SK-N-SH treated with all-trans-retinoic acid at 6 μM for 48 hours (cell line): ENCODE data around the gene UBXN6.
A peak's percentile ranks its signal among the peaks of the same experiment; 100 is the strongest.

Experiments used
- ATAC-seq: fragments of 200-7000 bp; cut with Tn5 transposase; 3 replicates; pipeline ENCODE4 v1.9.1; 2020; ENCODE audit warnings: mild to moderate bottlenecking, moderate library complexity
- ARNTL ChIP-seq: fragments of 450-650 bp; formaldehyde crosslinking; IDR thresholded peaks from 2 replicates; pipeline ENCODE4 v1.5.0; 2020; ENCODE audit warnings: low read depth, mild to moderate bottlenecking, moderate library complexity, borderline replicate concordance
- BACH2 ChIP-seq: fragments of 250-450 bp; sonication (Bioruptor Pico); IDR thresholded peaks from 2 replicates; pipeline ENCODE4 v1.9.0; 2021; ENCODE audit warnings: mild to moderate bottlenecking, borderline replicate concordance
- CSDC2 ChIP-seq: fragments of 250-450 bp; sonication (Bioruptor Pico); IDR thresholded peaks from 2 replicates; pipeline ENCODE4 v1.5.0; 2020; ENCODE audit warnings: mild to moderate bottlenecking, moderate library complexity
- CSRNP3 ChIP-seq: fragments of 250-450 bp; sonication (Bioruptor Pico); IDR thresholded peaks from 2 replicates; pipeline ENCODE4 v1.5.1; 2021; ENCODE audit warnings: mild to moderate bottlenecking, moderate library complexity
- ESRRG ChIP-seq: fragments of 250-450 bp; sonication (Bioruptor Pico); IDR thresholded peaks from 2 replicates; pipeline ENCODE4 v1.6.1; 2021; ENCODE audit warnings: mild to moderate bottlenecking
- GLIS3 ChIP-seq: fragments of 250-450 bp; sonication (Bioruptor Pico); IDR thresholded peaks from 2 replicates; pipeline ENCODE4 v1.5.0; 2020; ENCODE audit warnings: mild to moderate bottlenecking, moderate library complexity
- ISL1 ChIP-seq: fragments of 250-450 bp; sonication (Bioruptor Pico); IDR thresholded peaks from 2 replicates; pipeline ENCODE4 v2.1.2; 2022; ENCODE audit warnings: mild to moderate bottlenecking, moderate library complexity
- OSR1 ChIP-seq: fragments of 250-450 bp; sonication (Bioruptor Pico); IDR thresholded peaks from 2 replicates; pipeline ENCODE4 v1.8.0; 2022; ENCODE audit warnings: moderate library complexity, mild to moderate bottlenecking, inconsistent platforms
- PPARA ChIP-seq: fragments of 250-450 bp; sonication (Bioruptor Pico); IDR thresholded peaks from 2 replicates; pipeline ENCODE4 v1.5.0; 2020; ENCODE audit warnings: mild to moderate bottlenecking, borderline replicate concordance
- RARB ChIP-seq: fragments of 250-450 bp; sonication (Bioruptor Pico); IDR thresholded peaks from 2 replicates; pipeline ENCODE4 v1.8.0; 2021; ENCODE audit warnings: mild to moderate bottlenecking, moderate library complexity
- TOX ChIP-seq: fragments of 250-450 bp; sonication (Bioruptor Pico); IDR thresholded peaks from 2 replicates; pipeline ENCODE4 v1.8.0; 2021; ENCODE audit warnings: mild to moderate bottlenecking, moderate library complexity, borderline replicate concordance
- ZC3H10 ChIP-seq: fragments of 250-450 bp; sonication (Bioruptor Pico); IDR thresholded peaks from 2 replicates; pipeline ENCODE4 v1.5.1; 2021; ENCODE audit warnings: mild to moderate bottlenecking, moderate library complexity
- ZFP3 ChIP-seq: fragments of 250-450 bp; sonication (Bioruptor Pico); IDR thresholded peaks from 2 replicates; pipeline ENCODE4 v1.5.0; 2020; ENCODE audit warnings: mild to moderate bottlenecking, moderate library complexity
- ZFP30 ChIP-seq: fragments of 450-650 bp; formaldehyde crosslinking; IDR thresholded peaks from 2 replicates; pipeline ENCODE4 v1.5.0; 2022; ENCODE audit warnings: mild to moderate bottlenecking, moderate library complexity
- ZNF565 ChIP-seq: fragments of 450-650 bp; formaldehyde crosslinking; conservative IDR thresholded peaks from 2 replicates; pipeline ENCODE4 v1.5.0; 2020; ENCODE audit warnings: low read depth, mild to moderate bottlenecking, moderate library complexity
- ZNF70 ChIP-seq: fragments of 450-650 bp; formaldehyde crosslinking; IDR thresholded peaks from 2 replicates; pipeline ENCODE4 v1.5.0; 2020; ENCODE audit warnings: mild to moderate bottlenecking, moderate library complexity
- ZNF8 ChIP-seq: fragments of 450-650 bp; formaldehyde crosslinking; IDR thresholded peaks from 2 replicates; pipeline ENCODE4 v1.5.0; 2020; ENCODE audit warnings: mild to moderate bottlenecking, moderate library complexity
- TF ChIP-seq, protein P1 (sequence below): fragments of 250-450 bp; sonication (Bioruptor Pico); IDR thresholded peaks from 2 replicates; pipeline ENCODE4 v1.5.1; 2020; ENCODE audit warnings: low read depth, mild to moderate bottlenecking, moderate library complexity
- TF ChIP-seq, protein P2 (sequence below): fragments of 250-450 bp; sonication (Bioruptor Pico); IDR thresholded peaks from 2 replicates; pipeline ENCODE4 v1.8.0; 2021; ENCODE audit warnings: low read depth, mild to moderate bottlenecking, moderate library complexity, borderline replicate concordance
- TF ChIP-seq, protein P3 (sequence below): fragments of 250-450 bp; sonication (Bioruptor Pico); IDR thresholded peaks from 2 replicates; pipeline ENCODE4 v1.5.0; 2020; ENCODE audit warnings: mild to moderate bottlenecking, moderate library complexity
- TF ChIP-seq, protein P4 (sequence below): fragments of 250-450 bp; sonication (Bioruptor Pico); IDR thresholded peaks from 2 replicates; pipeline ENCODE4 v1.8.0; 2020; ENCODE audit warnings: mild to moderate bottlenecking, moderate library complexity, borderline replicate concordance

UBXN6 gene

GRCh38 chr19:4477034-4477801 is 19.6 kb upstream of the UBXN6 start:
- TF ChIP-seq ISL1, result no peak
- no peak for TF ChIP-seq ZC3H10 (CRISPR knock-in tag)
- TF ChIP-seq, protein P1, sequence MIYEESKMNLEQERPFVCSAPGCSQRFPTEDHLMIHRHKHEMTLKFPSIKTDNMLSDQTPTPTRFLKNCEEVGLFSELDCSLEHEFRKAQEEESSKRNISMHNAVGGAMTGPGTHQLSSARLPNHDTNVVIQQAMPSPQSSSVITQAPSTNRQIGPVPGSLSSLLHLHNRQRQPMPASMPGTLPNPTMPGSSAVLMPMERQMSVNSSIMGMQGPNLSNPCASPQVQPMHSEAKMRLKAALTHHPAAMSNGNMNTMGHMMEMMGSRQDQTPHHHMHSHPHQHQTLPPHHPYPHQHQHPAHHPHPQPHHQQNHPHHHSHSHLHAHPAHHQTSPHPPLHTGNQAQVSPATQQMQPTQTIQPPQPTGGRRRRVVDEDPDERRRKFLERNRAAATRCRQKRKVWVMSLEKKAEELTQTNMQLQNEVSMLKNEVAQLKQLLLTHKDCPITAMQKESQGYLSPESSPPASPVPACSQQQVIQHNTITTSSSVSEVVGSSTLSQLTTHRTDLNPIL, result no peak
- TF ChIP-seq ZNF70, result no peak
- no peak for TF ChIP-seq CSDC2 (CRISPR knock-in tag)
- no peak for TF ChIP-seq GLIS3 (CRISPR knock-in tag)
- no peak for TF ChIP-seq BACH2
- TF ChIP-seq, protein P2, sequence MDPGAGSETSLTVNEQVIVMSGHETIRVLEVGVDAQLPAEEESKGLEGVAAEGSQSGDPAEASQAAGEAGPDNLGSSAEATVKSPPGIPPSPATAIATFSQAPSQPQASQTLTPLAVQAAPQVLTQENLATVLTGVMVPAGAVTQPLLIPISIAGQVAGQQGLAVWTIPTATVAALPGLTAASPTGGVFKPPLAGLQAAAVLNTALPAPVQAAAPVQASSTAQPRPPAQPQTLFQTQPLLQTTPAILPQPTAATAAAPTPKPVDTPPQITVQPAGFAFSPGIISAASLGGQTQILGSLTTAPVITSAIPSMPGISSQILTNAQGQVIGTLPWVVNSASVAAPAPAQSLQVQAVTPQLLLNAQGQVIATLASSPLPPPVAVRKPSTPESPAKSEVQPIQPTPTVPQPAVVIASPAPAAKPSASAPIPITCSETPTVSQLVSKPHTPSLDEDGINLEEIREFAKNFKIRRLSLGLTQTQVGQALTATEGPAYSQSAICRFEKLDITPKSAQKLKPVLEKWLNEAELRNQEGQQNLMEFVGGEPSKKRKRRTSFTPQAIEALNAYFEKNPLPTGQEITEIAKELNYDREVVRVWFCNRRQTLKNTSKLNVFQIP (CRISPR knock-in tag), result no peak
- TF ChIP-seq ZNF8 (CRISPR knock-in tag), result no peak
- no peak for TF ChIP-seq OSR1 (CRISPR knock-in tag)
- no peak for TF ChIP-seq PPARA (CRISPR knock-in tag)
- no peak for TF ChIP-seq RARB (CRISPR knock-in tag)
- TF ChIP-seq ESRRG (CRISPR knock-in tag), result no peak
- TF ChIP-seq, protein P3, sequence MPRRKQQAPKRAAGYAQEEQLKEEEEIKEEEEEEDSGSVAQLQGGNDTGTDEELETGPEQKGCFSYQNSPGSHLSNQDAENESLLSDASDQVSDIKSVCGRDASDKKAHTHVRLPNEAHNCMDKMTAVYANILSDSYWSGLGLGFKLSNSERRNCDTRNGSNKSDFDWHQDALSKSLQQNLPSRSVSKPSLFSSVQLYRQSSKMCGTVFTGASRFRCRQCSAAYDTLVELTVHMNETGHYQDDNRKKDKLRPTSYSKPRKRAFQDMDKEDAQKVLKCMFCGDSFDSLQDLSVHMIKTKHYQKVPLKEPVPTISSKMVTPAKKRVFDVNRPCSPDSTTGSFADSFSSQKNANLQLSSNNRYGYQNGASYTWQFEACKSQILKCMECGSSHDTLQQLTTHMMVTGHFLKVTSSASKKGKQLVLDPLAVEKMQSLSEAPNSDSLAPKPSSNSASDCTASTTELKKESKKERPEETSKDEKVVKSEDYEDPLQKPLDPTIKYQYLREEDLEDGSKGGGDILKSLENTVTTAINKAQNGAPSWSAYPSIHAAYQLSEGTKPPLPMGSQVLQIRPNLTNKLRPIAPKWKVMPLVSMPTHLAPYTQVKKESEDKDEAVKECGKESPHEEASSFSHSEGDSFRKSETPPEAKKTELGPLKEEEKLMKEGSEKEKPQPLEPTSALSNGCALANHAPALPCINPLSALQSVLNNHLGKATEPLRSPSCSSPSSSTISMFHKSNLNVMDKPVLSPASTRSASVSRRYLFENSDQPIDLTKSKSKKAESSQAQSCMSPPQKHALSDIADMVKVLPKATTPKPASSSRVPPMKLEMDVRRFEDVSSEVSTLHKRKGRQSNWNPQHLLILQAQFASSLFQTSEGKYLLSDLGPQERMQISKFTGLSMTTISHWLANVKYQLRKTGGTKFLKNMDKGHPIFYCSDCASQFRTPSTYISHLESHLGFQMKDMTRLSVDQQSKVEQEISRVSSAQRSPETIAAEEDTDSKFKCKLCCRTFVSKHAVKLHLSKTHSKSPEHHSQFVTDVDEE, result no peak
- TF ChIP-seq ARNTL (CRISPR knock-in tag), result no peak
- TF ChIP-seq, protein P4, sequence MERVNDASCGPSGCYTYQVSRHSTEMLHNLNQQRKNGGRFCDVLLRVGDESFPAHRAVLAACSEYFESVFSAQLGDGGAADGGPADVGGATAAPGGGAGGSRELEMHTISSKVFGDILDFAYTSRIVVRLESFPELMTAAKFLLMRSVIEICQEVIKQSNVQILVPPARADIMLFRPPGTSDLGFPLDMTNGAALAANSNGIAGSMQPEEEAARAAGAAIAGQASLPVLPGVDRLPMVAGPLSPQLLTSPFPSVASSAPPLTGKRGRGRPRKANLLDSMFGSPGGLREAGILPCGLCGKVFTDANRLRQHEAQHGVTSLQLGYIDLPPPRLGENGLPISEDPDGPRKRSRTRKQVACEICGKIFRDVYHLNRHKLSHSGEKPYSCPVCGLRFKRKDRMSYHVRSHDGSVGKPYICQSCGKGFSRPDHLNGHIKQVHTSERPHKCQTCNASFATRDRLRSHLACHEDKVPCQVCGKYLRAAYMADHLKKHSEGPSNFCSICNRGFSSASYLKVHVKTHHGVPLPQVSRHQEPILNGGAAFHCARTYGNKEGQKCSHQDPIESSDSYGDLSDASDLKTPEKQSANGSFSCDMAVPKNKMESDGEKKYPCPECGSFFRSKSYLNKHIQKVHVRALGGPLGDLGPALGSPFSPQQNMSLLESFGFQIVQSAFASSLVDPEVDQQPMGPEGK (CRISPR knock-in tag), result no peak
- no peak for TF ChIP-seq CSRNP3
- no peak for TF ChIP-seq ZFP30 (CRISPR knock-in tag)
- TF ChIP-seq, all 23 proteins: peak for 0
- no peak for ATAC-seq

DNA sequence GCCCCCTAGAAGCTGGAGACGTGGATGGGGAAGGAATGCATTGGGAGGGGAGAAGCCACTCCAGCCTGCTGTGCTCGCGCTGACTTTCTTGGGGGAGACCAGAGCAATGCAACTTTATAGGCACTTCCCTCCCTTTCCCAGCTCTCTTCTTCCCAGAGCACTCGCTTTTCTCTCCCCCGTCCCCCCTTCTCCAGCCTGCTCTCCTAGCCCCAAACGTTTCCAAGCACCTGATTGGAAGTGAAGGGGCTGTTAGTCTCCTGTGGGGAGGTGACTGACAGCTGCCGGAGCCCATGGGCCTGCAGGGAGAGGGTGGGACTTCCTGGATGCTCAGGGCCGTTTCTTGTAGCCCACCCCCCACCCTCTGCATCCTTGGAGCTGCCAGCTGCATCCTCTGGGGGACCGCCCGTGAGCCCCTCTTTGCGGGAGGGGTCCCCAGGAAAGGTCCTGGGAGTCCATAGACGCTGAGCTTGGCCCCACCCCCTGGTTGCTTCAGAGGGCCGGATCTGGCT is 17.0 kb upstream of the UBXN6 start:
- peak; percentile 69 for ATAC-seq
- TF ChIP-seq GLIS3 (CRISPR knock-in tag) (no peak), ZFP3 (CRISPR knock-in tag) (no peak), RARB (CRISPR knock-in tag) (no peak), PPARA (CRISPR knock-in tag) (no peak), ARNTL (CRISPR knock-in tag) (no peak), ISL1 (no peak), ZC3H10 (CRISPR knock-in tag) (no peak), ZNF565 (no peak), CSDC2 (CRISPR knock-in tag) (no peak), CSRNP3 (no peak), TOX (CRISPR knock-in tag) (no peak)
- TF ChIP-seq, protein P2 (CRISPR knock-in tag), result no peak
- TF ChIP-seq, protein P1, result no peak
- TF ChIP-seq, protein P4 (CRISPR knock-in tag), result no peak
